ENCODE results near the gene KCNJ10.

DNA sequence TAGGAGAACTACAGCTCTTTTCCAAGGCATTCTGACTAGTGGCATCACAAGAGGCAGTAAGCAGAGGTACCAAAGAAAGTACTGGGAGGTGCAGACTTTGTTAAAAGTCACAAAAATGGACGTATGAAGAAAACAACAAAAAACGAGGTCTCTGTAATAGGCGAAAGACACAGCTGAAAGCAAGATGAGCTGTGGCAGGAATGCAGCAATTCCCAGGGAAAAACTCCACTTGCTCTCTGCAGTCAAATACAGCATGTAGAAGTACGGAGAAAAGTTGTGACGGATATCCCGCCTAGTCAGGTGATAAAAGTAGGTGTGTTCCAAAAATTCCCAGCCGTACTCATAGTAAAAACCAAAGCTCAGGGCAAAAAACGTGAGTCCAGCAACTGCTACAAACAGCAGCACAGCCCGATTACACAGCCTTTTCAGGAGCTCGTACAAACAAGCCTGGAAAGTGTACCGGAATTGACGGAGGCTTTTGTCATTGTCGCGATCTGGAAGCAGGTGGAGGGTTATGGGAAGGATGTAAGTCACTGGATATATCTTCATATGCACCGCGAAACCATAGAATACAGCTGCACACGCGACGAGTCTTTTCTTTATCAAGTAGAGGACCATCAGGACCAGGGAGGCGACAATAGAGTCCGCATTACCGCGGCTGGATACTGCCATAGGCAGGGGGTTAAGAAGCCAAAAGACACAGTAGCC lies 39.1 kb downstream of the KCNJ10 start:
- TF ChIP-seq, protein P1, sequence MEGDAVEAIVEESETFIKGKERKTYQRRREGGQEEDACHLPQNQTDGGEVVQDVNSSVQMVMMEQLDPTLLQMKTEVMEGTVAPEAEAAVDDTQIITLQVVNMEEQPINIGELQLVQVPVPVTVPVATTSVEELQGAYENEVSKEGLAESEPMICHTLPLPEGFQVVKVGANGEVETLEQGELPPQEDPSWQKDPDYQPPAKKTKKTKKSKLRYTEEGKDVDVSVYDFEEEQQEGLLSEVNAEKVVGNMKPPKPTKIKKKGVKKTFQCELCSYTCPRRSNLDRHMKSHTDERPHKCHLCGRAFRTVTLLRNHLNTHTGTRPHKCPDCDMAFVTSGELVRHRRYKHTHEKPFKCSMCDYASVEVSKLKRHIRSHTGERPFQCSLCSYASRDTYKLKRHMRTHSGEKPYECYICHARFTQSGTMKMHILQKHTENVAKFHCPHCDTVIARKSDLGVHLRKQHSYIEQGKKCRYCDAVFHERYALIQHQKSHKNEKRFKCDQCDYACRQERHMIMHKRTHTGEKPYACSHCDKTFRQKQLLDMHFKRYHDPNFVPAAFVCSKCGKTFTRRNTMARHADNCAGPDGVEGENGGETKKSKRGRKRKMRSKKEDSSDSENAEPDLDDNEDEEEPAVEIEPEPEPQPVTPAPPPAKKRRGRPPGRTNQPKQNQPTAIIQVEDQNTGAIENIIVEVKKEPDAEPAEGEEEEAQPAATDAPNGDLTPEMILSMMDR (conservative IDR thresholded peaks at IDR 0.05; ENCODE audit: low read length) = no peak
- TF ChIP-seq EZH2phosphoT487 (IDR thresholded peaks at IDR 0.05; ENCODE audit: borderline replicate concordance) = no peak
